ENCODE results near the gene SPATA12.
"Not testable (repeated sequence)": the region's sequence is repeated elsewhere in the genome, so short reads cannot be mapped to it uniquely, and the experiment has no call there.

SPATA12 gene

DNA sequence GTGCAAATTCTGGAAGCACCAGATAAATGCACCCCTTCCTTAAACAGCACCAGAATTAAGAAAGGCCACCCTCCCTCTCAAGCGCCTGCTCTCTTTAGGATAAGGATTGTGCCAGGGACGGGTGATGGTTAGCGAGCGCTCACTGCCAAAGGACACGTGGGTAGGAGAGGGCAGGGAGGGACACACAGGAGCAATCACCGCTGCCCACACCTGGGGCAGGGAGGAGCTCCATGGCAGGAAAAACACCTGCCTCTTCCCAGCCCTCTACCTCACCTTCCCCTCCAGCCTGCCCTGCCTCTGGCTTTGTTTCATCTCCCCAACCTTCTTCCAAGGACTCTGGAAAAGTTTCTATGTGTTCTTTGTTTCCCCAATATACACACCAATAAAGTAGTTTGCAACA, 7.3 kb upstream of the SPATA12 start:
- no peak for DNase-seq

DNA sequence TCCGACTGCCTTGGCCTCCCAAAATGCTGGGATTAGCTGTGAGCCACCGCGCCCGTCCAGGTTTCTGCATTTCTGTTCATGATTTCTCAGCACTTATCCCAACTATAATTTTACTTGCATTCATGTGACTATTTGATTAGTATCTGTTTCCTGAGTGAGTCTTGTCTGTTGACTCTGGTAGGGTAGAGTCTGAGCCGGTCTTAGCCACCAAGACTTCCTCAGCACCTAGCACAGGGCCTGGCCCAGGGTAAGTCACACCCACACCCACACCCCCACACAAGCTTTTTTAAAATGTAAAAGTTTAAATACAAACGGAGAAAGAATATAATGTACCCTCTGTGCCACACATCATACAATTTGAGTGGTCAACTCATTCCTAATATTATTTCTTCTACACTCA, 3.1 kb upstream of the SPATA12 start:
- DNase-seq, result no peak

DNA sequence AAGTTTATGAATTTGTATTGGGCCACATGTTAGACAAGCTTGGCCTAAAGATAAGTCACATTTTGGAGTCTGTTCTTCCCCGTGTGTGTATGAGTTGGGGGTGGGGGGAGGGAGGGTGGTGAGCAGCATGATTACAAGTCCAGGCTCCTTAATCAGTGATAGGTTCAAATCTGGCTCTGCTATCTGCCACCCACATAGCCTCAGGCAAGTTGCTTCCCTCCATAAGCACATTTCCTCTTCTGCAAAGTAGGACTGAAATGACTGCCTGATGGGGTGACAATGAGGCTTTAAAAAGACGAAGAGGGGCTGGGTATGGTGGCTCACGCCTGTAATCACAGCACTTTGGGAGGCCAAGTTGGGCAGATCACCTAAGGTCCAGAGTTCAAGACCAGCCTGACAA, 1.1 kb upstream of the SPATA12 start:
- no peak for DNase-seq

DNA sequence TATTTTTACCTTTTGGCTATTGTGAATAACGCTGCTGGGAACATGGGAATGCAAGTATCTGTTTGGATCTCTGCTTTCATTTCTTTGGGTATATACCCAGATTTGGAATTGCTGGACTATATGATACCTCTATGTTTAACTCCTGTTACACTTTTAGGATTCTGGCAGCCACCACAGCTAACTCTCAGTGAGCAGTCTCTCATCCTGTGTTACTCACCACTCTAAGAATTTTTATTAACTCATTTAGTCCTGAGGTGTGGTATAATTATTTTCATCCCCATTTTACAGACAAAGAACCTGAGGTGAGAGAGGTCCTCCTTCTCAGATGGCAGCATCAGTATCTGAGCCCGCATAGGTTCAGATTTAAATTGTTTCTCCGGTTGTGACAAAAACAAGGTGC, 1.1 kb downstream of the SPATA12 start:
- no peak for DNase-seq

DNA sequence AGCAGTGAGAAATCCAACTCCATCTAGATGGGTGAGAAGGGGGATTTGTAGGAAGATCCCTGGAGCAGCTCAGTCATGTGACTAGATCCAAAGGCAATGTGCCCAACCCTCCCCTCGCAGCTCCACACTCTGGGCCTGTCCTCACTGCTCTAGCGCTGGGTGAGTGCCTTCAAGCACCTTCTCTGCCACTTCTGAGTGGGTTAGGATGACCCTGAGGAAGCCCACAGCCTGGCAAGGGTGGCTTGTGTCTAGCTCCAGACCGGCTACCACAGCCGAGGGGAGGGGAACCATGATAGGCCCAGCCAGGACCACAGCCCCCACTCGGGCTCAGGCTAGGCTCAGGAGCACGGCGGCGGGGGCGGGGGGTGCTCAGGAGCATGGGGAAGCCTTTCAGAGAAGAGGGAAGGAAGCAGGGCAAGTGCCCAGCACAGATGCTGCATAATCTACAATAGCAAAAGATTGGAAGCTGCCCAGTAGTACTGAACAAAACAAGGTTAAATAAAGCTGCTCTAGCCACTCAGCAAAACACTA, 1.7 kb downstream of the SPATA12 start:
- no peak for DNase-seq

DNA sequence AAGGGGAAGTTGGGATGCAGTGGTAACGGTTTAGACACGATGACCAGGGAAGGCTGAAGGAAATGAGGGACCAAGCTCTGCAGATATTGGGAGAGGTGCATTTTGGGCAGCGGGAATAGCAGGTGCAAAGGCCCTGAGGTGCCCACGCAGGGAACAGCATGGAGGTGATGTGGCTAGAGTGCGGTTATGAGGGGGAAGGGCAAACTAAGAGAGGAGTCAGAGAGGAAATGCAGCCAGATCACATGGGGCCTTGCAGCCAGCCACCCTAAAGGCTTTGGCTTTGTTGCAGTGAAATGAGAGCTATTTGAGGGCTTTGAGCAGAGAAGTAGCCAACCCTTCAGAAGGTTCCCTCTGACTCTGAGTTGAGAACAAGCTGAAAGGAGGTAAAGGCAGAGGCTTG, 2.6 kb downstream of the SPATA12 start:
- no peak for DNase-seq

DNA sequence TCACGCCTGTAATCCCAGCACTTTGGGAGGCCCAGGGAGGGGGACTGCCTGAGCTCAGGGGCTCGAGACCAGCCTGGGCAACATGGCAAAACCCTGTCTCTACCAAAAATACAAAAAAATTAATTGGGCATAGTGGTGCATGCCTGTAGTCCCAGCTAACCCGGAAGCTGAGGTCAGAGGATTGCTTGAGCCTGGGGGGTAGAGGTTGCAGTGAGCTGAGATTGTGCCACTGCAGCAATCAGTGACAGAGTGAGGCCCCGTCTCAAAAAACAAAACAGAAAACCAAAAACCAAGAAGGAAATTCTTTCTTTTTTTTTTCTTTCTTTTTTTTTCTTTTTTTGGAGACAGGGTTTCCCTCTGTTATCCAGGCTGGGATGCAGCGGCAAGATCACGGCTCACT, 3.5 kb downstream of the SPATA12 start:
- no peak for DNase-seq

DNA sequence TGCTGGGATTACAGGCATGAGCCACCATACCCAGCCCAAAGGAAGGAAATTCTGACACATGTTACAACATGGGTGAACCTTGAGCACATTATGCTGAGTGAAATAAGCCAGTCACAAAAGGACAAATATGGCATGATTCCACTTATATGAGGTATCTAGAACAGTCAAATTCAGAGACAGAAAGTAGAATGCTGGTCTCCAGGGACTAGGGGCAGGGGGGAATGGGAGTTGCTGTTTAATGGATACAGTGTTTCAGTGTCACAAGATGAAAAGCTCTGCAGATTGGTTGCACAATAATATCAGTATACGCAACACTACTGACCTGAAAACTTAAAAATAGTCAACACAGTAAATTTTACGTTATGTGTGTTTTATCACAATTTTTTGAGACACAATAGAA, 4.1 kb downstream of the SPATA12 start:
- no peak for DNase-seq

DNA sequence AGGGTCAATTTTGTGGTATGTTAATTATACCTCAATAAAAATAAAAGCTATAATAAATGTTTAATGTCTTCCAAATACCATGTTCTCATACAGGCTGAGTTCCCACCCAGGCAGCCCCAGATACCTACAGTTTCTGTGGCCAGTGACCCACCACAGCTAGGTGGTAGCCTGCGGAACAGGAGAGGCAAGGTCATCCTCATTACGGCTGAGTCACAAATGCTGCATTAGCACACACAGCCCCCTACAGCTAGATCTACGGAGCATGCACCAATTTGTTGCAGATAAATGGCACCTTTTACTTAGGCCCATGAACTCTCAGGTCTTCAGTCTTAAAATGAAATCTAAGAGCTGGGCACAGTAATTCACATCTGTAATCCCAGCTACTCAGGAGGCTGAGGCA, 5.1 kb downstream of the SPATA12 start:
- DNase-seq, result no peak

DNA sequence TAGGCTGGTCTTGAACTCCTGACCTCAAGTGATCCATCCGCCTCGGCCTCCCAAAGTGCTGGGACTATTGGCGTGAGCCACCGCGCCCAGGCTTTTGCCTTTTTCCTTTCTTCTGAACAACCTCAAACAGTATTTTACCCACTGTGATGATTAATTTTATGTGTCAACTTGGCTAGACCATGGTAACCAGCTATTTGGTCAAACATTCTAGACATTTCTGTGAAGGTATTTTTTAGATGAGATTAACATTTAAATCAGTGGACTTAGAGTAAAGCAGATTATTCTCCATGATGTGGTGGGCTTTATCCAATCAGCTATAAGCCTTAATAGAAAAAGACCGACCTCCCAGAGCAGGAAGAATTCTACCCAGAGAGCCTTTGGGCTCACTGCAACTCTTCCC, 6.0 kb downstream of the SPATA12 start:
- DNase-seq, result no peak

DNA sequence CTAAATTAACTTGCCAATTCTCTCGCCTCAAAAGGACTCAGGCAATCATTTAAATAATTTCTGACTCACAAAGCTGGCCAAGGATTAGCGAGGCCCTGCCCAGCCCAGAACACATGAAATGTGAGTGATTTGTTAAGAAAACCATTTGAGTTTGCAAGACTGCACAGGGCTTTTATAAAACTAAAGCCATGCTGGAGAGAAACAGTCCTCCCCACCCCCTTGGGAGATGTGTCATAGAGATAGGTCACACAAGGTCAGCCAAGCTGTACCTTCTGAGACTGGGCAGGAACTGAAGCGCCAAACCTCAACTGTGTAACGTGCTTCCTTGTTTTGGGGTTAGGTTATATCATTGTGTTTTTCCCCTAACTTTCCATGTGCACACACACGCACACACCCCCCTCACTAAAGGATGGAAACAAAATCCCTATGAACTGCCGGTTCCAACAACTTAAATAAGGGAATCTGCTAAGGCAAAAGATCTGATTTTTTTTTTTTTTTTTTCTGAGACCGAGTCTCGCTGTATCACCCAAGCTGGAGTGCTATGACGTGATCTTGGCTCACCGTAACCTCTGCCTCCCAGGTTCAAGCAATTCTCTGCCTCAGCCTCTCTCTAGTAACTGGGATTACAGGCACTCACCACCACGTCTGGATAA, 8.1 kb downstream of the SPATA12 start:
- DNase-seq, result peak; percentile 68

DNA sequence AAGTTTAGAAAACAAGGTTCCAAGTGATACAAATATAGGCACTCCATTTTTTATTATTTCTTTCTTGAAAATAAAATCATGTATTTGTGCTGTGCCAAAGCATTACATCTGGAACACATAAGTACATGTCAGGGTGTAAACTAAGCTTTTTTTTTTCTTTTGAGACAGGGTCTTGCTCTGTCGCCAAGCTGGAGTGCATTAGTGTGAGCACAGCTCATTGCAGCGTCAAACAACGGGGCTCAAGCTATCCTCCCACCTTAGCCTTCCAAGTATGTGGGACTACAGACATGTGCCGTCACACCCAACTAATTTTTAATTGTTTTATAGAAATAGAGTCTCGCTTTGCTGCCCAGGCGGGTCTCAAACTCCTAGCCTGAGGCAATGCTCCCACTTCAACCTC, 9.0 kb downstream of the SPATA12 start:
- no peak for DNase-seq

DNA sequence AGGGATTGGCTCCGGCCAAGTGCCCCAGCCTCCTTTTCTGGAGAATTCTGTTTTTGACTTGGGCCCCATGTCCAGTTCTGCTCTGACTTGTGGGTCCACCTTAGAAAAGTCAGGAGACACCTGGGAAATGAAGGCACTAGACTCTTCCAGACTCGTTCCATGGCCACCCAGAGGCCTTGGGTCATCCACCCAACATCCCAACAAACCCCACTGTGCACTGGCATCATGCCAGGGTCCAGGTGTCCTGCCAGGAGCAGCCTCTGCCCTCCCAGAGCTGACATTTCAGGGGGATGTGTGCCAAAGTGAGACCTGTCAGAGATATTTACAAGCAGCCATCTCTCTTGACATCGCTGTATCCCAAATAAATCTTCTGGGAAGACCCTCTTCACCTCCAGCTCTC, 13.2 kb downstream of the SPATA12 start:
- DNase-seq, result no peak

DNA sequence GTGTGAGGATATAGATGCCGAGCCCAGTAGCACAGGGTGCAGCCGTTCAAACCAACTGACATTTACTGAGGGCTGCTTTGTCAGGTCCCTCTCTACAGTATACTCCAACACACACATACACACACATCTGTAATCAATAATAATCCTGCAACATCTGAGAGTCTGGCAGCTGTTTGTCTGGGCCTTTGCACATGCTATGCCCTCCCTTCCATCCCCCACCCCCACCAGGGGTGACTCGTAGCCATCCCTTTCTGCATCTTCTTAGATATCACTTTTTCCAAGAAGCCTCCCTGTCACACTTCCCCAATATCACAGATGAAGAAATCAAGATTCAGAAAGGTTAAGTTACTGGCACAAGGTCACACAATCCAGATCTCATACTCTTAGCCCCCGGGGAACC, 13.7 kb downstream of the SPATA12 start:
- DNase-seq, result no peak

DNA sequence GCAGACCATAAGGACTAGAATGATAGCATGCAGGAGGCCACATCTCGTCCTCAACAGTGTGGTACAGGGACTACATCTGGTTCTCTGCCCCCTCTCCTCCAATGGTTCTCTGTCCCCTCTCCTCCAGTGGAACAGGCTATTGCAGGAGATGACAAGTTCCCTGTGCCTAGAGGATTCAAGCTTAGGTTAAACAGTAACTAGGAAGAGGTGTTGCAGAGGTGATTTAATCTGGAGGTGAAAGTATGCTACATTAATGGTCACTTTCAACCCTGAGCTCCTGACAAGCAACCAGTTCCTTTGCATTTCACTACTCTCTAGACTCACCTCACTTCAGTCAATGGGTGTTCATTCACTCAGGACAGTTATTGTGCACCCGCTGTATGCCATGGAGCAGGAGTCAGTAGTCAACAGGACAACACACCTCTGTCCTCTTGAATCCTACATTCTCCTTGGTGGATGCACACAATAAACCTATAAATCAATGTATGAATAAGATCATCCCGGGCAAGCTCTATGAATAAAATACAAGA, 16.0 kb downstream of the SPATA12 start:
- DNase-seq, result no peak

DNA sequence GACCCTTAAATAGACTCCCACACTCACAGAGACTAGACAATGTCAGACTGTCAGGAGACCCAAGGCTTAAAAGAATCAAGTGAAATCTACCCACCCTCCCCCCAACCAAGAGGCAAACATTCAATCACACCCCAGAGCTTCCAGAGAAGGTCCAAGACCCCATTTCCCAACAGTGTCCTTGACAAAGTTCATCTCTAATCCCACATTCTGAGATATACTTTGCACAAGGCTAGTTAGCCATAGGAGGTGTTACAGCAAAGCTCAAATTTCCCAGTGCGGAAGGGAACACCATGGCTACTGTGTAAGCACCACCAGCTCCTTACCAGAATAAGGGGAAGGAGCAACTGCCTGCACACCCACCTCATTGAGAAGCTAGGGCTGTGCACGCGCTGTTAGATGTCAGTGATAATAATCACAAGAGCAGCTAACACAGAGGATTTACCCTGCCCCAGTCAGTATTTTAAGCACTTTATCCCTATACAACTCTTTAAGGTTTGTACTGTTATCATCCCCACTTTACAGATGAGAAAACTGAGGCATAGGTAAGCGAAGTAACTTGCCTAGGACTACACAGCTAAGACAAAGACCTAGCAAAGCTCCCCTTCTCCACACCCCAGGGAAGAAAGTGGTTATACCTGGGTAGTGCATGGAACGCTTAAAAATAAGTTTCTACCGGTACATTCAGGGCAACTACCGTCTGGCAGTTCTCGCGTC, 17.3 kb downstream of the SPATA12 start:
- DNase-seq, result no peak

DNA sequence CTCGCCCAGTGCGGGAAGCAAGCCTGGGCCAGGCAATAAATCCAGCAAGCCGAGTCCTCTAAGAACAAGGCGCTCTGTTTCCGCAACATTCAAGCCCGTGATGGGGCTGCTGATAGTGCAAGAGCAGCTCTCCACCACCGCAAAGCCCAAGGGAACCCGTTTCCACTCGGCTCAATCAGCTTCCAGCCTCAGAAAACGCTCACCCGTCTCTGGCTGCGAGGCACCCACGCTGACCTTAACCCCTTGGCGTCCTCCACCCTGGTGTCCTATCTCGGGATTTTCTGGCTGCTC, 17.8 kb downstream of the SPATA12 start:
- peak; percentile 49 for DNase-seq

DNA sequence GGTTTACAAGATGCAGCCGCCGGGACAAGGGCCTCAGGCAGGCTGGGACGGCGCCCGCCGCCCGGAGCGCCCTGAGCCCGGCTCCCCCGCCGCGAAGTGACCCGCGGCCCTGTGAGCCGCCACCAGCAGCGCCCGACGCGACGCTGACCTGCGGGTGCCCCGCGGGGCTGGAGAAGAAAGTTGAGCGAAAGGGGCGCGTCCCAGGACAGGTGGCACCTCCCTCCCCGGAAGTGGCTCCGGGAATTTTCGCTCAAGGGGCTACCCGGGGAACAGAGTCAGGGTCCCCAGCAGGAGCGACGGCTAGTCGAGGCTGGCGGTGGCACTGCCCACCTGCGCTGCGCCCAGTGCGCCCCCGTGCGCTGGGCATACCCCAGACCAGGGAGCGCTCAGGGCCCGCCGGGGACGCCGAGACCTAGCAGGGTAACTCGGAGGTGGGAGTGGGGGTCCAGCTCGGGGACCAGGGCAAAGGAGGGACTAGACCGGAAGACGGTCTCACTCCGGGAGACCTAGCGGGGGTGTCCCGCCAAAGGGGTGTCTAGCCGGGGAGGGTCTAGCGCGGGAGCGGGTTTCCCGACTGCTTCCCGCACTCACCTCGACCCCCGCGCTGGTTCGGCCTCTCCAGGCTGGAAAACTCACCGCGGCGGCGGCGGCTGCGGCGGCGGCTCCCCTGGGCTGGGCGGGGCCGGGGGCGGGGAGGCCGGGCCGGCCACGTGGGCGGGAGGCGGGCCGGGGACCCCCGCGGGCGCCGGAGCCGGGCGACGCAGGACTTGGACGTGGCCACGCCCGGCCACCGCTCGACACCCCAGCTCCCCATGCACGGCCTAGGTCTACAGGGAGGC, 18.4 kb downstream of the SPATA12 start:
- DNase-seq, result no peak

DNA sequence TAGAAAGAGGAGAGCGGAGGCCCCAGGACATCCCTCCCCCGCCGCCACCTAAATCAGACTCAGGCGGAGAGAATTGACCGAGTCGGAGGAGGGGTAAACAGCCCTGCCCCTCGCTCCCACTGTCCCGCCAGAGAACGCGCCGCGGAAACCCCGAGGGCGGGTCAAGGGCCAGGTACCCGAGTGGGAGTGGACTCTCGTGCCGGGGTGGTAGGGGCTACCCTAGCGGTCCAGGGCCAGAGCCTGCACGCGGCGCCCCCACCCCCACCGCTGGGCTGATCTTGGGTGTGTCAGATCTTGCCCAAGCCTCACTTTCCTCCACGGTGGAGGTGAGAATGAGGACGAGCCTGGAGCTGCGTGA, 19.0 kb downstream of the SPATA12 start:
- no peak for DNase-seq

DNA sequence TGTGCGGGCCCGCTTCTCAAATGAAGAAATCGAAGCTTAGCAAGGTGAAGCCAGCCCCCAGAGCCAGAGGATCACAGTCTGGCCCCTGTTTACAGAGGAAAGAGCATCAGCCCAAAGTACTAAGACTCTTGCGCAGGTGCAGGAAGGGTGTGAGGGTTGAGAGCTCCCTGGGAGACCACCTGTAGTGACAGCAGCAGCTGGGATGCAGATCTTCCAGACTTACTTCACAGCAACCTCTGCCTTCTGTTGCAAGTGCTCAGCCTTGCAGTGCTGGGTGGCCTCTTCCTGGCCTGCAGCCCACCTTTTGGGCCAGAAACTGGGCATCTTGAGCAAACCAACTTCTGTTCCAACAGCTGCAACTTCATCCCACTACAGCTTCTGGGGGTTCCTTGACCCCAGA, 19.7 kb downstream of the SPATA12 start:
- DNase-seq, result no peak

DNA sequence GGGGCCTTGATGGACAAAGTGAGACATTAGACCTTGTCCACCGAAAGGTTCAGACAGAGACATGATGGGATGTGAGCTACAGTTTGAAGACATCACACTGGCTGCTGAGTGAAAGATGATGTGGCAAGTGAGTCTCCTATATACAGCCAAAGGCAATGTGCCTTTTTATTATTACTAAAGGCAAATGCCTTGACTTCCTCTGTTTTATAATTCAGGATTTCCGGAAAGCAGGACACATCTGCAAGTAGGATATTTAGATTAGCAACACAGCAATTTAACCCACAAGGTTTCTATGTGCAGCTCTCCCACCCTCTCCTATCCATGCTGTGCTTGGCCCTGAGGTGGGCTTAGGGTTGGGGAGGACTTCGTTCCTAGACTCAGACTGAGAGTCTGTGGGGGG, 20.7 kb downstream of the SPATA12 start:
- DNase-seq, result no peak

DNA sequence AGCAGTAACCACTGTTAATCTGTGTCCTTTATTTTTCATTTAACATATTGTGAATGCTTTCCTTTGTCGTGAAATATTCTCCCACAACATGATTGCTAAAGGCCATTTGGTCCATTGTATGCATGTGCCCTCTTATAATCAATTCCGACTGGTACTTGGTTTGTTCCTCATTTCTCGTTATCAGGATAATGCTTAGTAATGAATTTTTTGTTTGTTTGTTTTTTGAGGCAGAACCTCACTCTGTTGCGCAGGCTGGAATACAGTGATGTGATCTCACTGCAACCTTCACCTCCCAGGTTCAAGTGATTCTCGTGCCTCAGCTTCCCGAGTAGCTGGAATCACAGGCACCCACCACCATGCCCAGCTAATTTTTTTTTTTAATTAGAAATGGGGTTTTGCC, 22.0 kb downstream of the SPATA12 start:
- no peak for DNase-seq

DNA sequence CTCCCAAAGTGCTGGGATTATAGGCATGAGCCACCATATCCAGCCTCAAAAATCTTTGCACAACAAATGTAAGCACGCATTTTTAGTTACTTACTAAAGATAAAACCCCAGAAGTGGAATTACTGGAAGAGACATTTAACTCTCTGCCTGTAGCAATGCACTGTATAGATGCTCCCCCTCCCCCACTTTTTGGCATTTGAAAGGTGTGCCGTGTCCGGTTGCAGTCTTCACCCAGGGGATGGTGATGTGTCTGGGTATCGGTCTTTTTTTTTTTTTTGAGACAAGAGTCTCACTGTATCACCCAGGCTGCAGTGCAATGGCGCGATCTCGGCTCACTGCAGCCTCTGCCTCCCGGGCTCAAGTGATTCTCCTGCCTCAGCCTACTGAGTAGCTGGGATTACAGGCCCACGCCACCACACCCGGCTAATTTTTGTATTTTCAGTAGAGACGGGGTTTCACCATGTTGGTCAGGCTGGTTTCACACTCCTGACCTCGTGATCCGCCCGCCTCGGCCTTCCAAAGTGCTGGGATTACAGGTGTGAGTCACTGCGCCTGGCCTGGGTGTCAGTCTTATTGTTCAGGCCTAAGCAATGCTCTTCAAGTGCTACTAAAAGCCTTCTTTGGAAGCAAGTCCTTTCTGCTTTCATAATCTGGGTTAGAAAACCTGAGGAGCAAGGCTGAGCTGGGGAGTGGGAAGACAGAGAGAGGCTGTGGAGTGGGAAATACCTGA, 23.0 kb downstream of the SPATA12 start:
- DNase-seq, result not testable (repeated sequence)

Measured in GF-D8 (cell line).